ENCODE data around the gene MGLL. TPM values are rescaled to one million over a fixed set of nuclear protein-coding genes. Genes with fewer than 3 reads are reported as not detected.

Gene MGLL
- polyA plus RNA-seq, 4 donors, result 24.7 to 47.2 (median 43.1) TPM

- DNase-seq (peak; percentile 58 to 77), FAIRE-seq (no peak)
- Histone ChIP-seq H3K9me3 (ENCODE audit: control insufficient read depth in 2 of 2, insufficient read depth in 1 of 2, low read depth in 1 of 2, low read length in 1 of 2) (no peaks in the 10 kb centered on the region), H3K4me3 (ENCODE audit: low read depth in 1 of 3, low read length in 3 of 3) (no peak overlapping the region), H3K4me1 (ENCODE audit: control insufficient read depth in 3 of 3, insufficient read depth in 2 of 3, low read depth in 1 of 3, low read length in 2 of 3) (peaks cover 0 to 25% (median 0%) of the 10 kb centered on the region in 3 donors), H3K27me3 (ENCODE audit: control insufficient read depth in 3 of 3, insufficient read depth in 3 of 3, low read length in 3 of 3) (no peaks in the 10 kb centered on the region), H3K27ac (ENCODE audit: low read depth in 1 of 3, low read length in 2 of 3) (peak overlapping the region in 2 of 3 donors; percentile 85 to 88), H3K36me3 (ENCODE audit: control insufficient read depth in 3 of 3, insufficient read depth in 2 of 3, low read depth in 1 of 3, low read length in 3 of 3) (peaks cover 0 to 40% (median 0%) of the 10 kb centered on the region in 3 donors)
- 35 to 56% (median 54%) methylated on average over 16 of the region's 16 CpGs for WGBS, 3 donors
Observed at GRCh38 chr3:127697551-127698240, 124.6 kb downstream of the MGLL start.

- no peak overlapping the region for H3K4me3 ChIP-seq (ENCODE audit: low read depth in 1 of 3, low read length in 3 of 3)
- H3K4me1 ChIP-seq (ENCODE audit: control insufficient read depth in 3 of 3, insufficient read depth in 2 of 3, low read depth in 1 of 3, low read length in 2 of 3), result peaks cover 0 to 25% (median 0%) of the 10 kb centered on the region in 3 donors
- 77 to 85% (median 80%) methylated on average over 17 of the region's 17 CpGs for WGBS, 3 donors
- H3K27me3 ChIP-seq (ENCODE audit: control insufficient read depth in 3 of 3, insufficient read depth in 3 of 3, low read length in 3 of 3), result no peaks in the 10 kb centered on the region
- FAIRE-seq (no peak), DNase-seq (peak in 1 of 2 donors; percentile 64)
- H3K9me3 ChIP-seq (ENCODE audit: control insufficient read depth in 2 of 2, insufficient read depth in 1 of 2, low read depth in 1 of 2, low read length in 1 of 2), result no peaks in the 10 kb centered on the region
- no peak overlapping the region for H3K27ac ChIP-seq (ENCODE audit: low read depth in 1 of 3, low read length in 2 of 3)
- H3K36me3 ChIP-seq (ENCODE audit: control insufficient read depth in 3 of 3, insufficient read depth in 2 of 3, low read depth in 1 of 3, low read length in 3 of 3), result peaks cover 0 to 47% (median 0%) of the 10 kb centered on the region in 3 donors
Observed at GRCh38 chr3:127694467-127695215, 127.7 kb downstream of the MGLL start.

GRCh38 chr3:127693336-127693843 lies 128.9 kb downstream of the MGLL start:
- Histone ChIP-seq H3K27me3 (ENCODE audit: control insufficient read depth in 3 of 3, insufficient read depth in 3 of 3, low read length in 3 of 3) (no peaks in the 10 kb centered on the region), H3K9me3 (ENCODE audit: control insufficient read depth in 2 of 2, insufficient read depth in 1 of 2, low read depth in 1 of 2, low read length in 1 of 2) (no peaks in the 10 kb centered on the region), H3K4me3 (ENCODE audit: low read depth in 1 of 3, low read length in 3 of 3) (no peak overlapping the region), H3K27ac (ENCODE audit: low read depth in 1 of 3, low read length in 2 of 3) (no peak overlapping the region), H3K4me1 (ENCODE audit: control insufficient read depth in 3 of 3, insufficient read depth in 2 of 3, low read depth in 1 of 3, low read length in 2 of 3) (peaks cover 0 to 18% (median 0%) of the 10 kb centered on the region in 3 donors), H3K36me3 (ENCODE audit: control insufficient read depth in 3 of 3, insufficient read depth in 2 of 3, low read depth in 1 of 3, low read length in 3 of 3) (peaks cover 0 to 51% (median 0%) of the 10 kb centered on the region in 3 donors)
- FAIRE-seq (no peak), DNase-seq (no peak)
- WGBS, 3 donors, result 90 to 94% (median 94%) methylated on average over 7 of the region's 7 CpGs

GRCh38 chr3:127692501-127693335 lies 129.6 kb downstream of the MGLL start:
- Histone ChIP-seq H3K4me1 (ENCODE audit: control insufficient read depth in 3 of 3, insufficient read depth in 2 of 3, low read depth in 1 of 3, low read length in 2 of 3) (peaks cover 0 to 12% (median 0%) of the 10 kb centered on the region in 3 donors), H3K27me3 (ENCODE audit: control insufficient read depth in 3 of 3, insufficient read depth in 3 of 3, low read length in 3 of 3) (no peaks in the 10 kb centered on the region), H3K36me3 (ENCODE audit: control insufficient read depth in 3 of 3, insufficient read depth in 2 of 3, low read depth in 1 of 3, low read length in 3 of 3) (peaks cover 0 to 46% (median 0%) of the 10 kb centered on the region in 3 donors), H3K9me3 (ENCODE audit: control insufficient read depth in 2 of 2, insufficient read depth in 1 of 2, low read depth in 1 of 2, low read length in 1 of 2) (no peaks in the 10 kb centered on the region), H3K4me3 (ENCODE audit: low read depth in 1 of 3, low read length in 3 of 3) (no peak overlapping the region), H3K27ac (ENCODE audit: low read depth in 1 of 3, low read length in 2 of 3) (no peak overlapping the region)
- DNase-seq, result no peak
- FAIRE-seq, result no peak
- WGBS, 3 donors, result 91 to 93% (median 92%) methylated on average over 21 of the region's 21 CpGs

GRCh38 chr3:127691974-127692373 lies 130.3 kb downstream of the MGLL start:
- no peak for FAIRE-seq
- H3K36me3 ChIP-seq (ENCODE audit: control insufficient read depth in 3 of 3, insufficient read depth in 2 of 3, low read depth in 1 of 3, low read length in 3 of 3), result peaks cover 0 to 44% (median 0%) of the 10 kb centered on the region in 3 donors
- H3K27ac ChIP-seq (ENCODE audit: low read depth in 1 of 3, low read length in 2 of 3), result no peak overlapping the region
- peaks cover 0 to 5% (median 0%) of the 10 kb centered on the region in 3 donors for H3K4me1 ChIP-seq (ENCODE audit: control insufficient read depth in 3 of 3, insufficient read depth in 2 of 3, low read depth in 1 of 3, low read length in 2 of 3)
- H3K9me3 ChIP-seq (ENCODE audit: control insufficient read depth in 2 of 2, insufficient read depth in 1 of 2, low read depth in 1 of 2, low read length in 1 of 2), result no peaks in the 10 kb centered on the region
- 93 to 97% (median 96%) methylated on average over 6 of the region's 6 CpGs for WGBS, 3 donors
- DNase-seq, result no peak
- no peak overlapping the region for H3K4me3 ChIP-seq (ENCODE audit: low read depth in 1 of 3, low read length in 3 of 3)
- H3K27me3 ChIP-seq (ENCODE audit: control insufficient read depth in 3 of 3, insufficient read depth in 3 of 3, low read length in 3 of 3), result no peaks in the 10 kb centered on the region

DNA sequence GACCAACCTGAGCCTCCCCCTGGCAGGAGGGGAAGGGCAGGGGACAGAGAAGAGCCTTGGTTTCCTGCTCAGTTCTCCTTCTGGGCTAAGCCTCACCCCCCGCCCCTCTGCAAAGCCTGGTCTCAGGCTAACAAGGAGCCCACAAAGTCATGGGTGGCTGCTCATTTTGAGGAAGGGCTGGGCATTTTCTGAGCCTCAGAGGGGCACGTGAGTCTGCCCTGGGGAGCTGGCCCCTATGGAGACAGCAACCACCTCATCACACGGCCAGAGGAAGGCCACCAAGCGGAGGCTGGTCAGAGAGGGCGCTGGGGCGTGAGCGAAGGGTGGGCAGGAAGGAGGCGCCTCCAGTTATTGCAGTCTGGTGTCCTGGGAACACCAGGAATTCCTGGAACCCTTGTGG lies 130.8 kb downstream of the MGLL start:
- H3K4me3 ChIP-seq (ENCODE audit: low read depth in 1 of 3, low read length in 3 of 3), result no peak overlapping the region
- 91 to 95% (median 91%) methylated on average over 8 of the region's 8 CpGs for WGBS, 3 donors
- FAIRE-seq (no peak), DNase-seq (no peak)
- H3K27me3 ChIP-seq (ENCODE audit: control insufficient read depth in 3 of 3, insufficient read depth in 3 of 3, low read length in 3 of 3), result no peaks in the 10 kb centered on the region
- peaks cover 0 to under 1% (median 0%) of the 10 kb centered on the region in 3 donors for H3K4me1 ChIP-seq (ENCODE audit: control insufficient read depth in 3 of 3, insufficient read depth in 2 of 3, low read depth in 1 of 3, low read length in 2 of 3)
- H3K36me3 ChIP-seq (ENCODE audit: control insufficient read depth in 3 of 3, insufficient read depth in 2 of 3, low read depth in 1 of 3, low read length in 3 of 3), result peaks cover 0 to 44% (median 0%) of the 10 kb centered on the region in 3 donors
- H3K27ac ChIP-seq (ENCODE audit: low read depth in 1 of 3, low read length in 2 of 3), result no peak overlapping the region
- H3K9me3 ChIP-seq (ENCODE audit: control insufficient read depth in 2 of 2, insufficient read depth in 1 of 2, low read depth in 1 of 2, low read length in 1 of 2), result no peaks in the 10 kb centered on the region

DNA sequence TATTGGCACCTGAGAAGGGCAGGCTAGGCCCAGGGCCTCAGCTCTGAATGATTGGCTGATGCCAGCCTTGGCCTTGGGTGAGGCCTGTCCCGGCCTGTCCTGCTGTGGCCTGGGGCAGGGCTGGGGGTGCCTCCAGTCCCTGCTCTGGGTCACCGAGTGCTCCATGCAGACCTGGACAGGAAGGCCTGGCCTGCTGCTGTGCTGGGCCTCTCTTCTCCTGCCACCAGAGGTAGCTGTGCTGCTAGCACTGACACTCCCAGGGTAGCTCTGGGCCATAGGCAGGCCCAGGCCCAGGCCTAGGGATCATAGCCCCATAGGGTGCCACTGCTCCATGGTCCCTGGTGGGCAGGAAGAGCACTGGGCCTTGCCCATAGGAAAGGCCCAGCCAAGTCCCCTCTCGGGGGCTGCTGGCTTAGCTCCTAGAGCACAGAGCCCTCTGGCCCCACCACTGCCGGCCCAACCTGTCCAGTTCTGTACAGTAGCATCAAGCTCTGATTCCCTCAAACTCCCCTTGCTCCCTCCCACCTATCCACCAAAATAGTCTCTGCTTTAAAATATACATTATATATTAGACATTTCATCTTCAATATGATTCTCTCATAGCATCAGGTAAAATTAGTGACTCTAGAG lies 131.4 kb downstream of the MGLL start:
- Histone ChIP-seq H3K36me3 (ENCODE audit: control insufficient read depth in 3 of 3, insufficient read depth in 2 of 3, low read depth in 1 of 3, low read length in 3 of 3) (peaks cover 0 to 44% (median 0%) of the 10 kb centered on the region in 3 donors), H3K27ac (ENCODE audit: low read depth in 1 of 3, low read length in 2 of 3) (no peak overlapping the region), H3K4me3 (ENCODE audit: low read depth in 1 of 3, low read length in 3 of 3) (no peak overlapping the region), H3K4me1 (ENCODE audit: control insufficient read depth in 3 of 3, insufficient read depth in 2 of 3, low read depth in 1 of 3, low read length in 2 of 3) (no peaks in the 10 kb centered on the region), H3K27me3 (ENCODE audit: control insufficient read depth in 3 of 3, insufficient read depth in 3 of 3, low read length in 3 of 3) (no peaks in the 10 kb centered on the region), H3K9me3 (ENCODE audit: control insufficient read depth in 2 of 2, insufficient read depth in 1 of 2, low read depth in 1 of 2, low read length in 1 of 2) (no peaks in the 10 kb centered on the region)
- peak; percentile 41 to 56 for DNase-seq
- WGBS, 3 donors, result 82 to 100% (median 83%) methylated on average over 3 to 4 of the region's 4 CpGs
- no peak for FAIRE-seq
